Transverse colon (tissue), 4 donors: ENCODE measurements around the gene PODXL. TPM values are rescaled to one million over a fixed set of nuclear protein-coding genes. Genes with fewer than 3 reads are reported as not detected.

Source experiments
- DNase-seq: peaks from one replicate; pipeline ENCODE4 v3.0.0-alpha.2; 2019
- H3K27ac ChIP-seq, 4 donors: fragments of 200-600 bp; sonication (generic); 2 replicates each; pipeline ENCODE4 v1.5.1; 2016 to 2018; ENCODE audit warnings: inconsistent platforms in 4 of 4
- H3K27me3 ChIP-seq: fragments of 200-600 bp; sonication (generic); 2 replicates; pipeline ENCODE4 v1.5.1; 2017; ENCODE audit warnings: inconsistent platforms
- H3K36me3 ChIP-seq, 4 donors: fragments of 200-600 bp; sonication (generic); 2 replicates each; pipeline ENCODE4 v1.5.1; 2017 to 2019; ENCODE audit warnings: inconsistent platforms in 4 of 4
- H3K4me1 ChIP-seq, 4 donors: fragments of 200-600 bp; sonication (generic); 2 replicates each; pipeline ENCODE4 v1.5.1; 2017 to 2020; ENCODE audit warnings: inconsistent platforms in 4 of 4
- H3K4me3 ChIP-seq, 4 donors: fragments of 200-600 bp; sonication (generic); 1 replicate in 1 of 4; 2 replicates in 3 of 4; pipeline versions ENCODE4 v1.5.1 to v1.6.1; 2017 to 2019; ENCODE audit warnings: inconsistent platforms in 4 of 4
- H3K9me3 ChIP-seq, 2 donors: fragments of 200-600 bp; sonication (generic); 2 replicates each; pipeline ENCODE4 v1.5.1; 2017 to 2019; ENCODE audit warnings: inconsistent platforms in 2 of 2
- EP300 ChIP-seq: sonication (generic); formaldehyde crosslinking; IDR thresholded peaks from one replicate; pipeline ENCODE4 v1.6.1; 2017; ENCODE audit warnings: antibody characterized with exemption, low read depth
- POLR2A ChIP-seq: fragments of 450-650 bp; IDR thresholded peaks from one replicate; pipeline ENCODE4 v1.6.1; 2016; ENCODE audit warnings: antibody characterized with exemption, mild to moderate bottlenecking, moderate library complexity
- POLR2AphosphoS5 ChIP-seq, 3 donors: sonication (generic); formaldehyde crosslinking; IDR thresholded peaks; one replicate each; pipeline ENCODE4 v1.6.1; 2016; ENCODE audit warnings: antibody characterized with exemption in 3 of 3
- WGBS, 2 donors: methylation state at CpG; one replicate each; pipeline ENCODE4 v1.1.5; 2018; ENCODE audit warnings: low coverage in 1 of 2; 5-methylcytosine and 5-hydroxymethylcytosine counted together
- in situ Hi-C, 4 donors: fragments of 200-750 bp; cut with MboI; loops; one replicate each; pipeline versions ENCODE4 v1.15.0 to v1.15.1; 2017; ENCODE audit warnings: low sequenced_read_pairs in 3 of 4, low pct_ligation_motif_present in 1 of 4, low pct_unique_long_range_greater_than_20kb in 1 of 4
- intact Hi-C: fragments of 100-400 bp; cut with DNase I; formaldehyde crosslinking; loops from one replicate; pipeline ENCODE4 v1.15.1; 2023; ENCODE audit warnings: low total_unique reads
- total RNA-seq, 4 donors: library from RNA; depleted of rRNA; stranded (reverse); fragments of >200 nt; gene quantifications; one replicate each; pipeline ENCODE4 v1.1.0, GENCODE V29; 2016
- TF ChIP-seq, protein P1 (sequence below), 5 experiments: fragments of 200-600 bp in 3 of 5; fragments of 450-650 bp in 2 of 5; sonication (generic) in 3 of 5; IDR thresholded peaks; 1 replicate in 2 of 5; 2 replicates in 3 of 5; pipeline ENCODE4 v1.5.1; 2016 to 2017; ENCODE audit warnings: antibody characterized with exemption in 5 of 5, inconsistent platforms in 3 of 5, mild to moderate bottlenecking in 2 of 5, moderate library complexity in 1 of 5

PODXL gene
- total RNA-seq, 4 donors from 2014 or later = 11.7 to 25.8 (median 16.1) TPM

- 78 to 91% methylated on average over 4 of the region's 4 CpGs for WGBS, 2 donors
- intact Hi-C loops = no loop called here
- TF ChIP-seq POLR2A = no peak
- TF ChIP-seq EP300 = no peak
- TF ChIP-seq, protein P1, sequence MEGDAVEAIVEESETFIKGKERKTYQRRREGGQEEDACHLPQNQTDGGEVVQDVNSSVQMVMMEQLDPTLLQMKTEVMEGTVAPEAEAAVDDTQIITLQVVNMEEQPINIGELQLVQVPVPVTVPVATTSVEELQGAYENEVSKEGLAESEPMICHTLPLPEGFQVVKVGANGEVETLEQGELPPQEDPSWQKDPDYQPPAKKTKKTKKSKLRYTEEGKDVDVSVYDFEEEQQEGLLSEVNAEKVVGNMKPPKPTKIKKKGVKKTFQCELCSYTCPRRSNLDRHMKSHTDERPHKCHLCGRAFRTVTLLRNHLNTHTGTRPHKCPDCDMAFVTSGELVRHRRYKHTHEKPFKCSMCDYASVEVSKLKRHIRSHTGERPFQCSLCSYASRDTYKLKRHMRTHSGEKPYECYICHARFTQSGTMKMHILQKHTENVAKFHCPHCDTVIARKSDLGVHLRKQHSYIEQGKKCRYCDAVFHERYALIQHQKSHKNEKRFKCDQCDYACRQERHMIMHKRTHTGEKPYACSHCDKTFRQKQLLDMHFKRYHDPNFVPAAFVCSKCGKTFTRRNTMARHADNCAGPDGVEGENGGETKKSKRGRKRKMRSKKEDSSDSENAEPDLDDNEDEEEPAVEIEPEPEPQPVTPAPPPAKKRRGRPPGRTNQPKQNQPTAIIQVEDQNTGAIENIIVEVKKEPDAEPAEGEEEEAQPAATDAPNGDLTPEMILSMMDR (IDR thresholded peaks at IDR 0.05) = no peak
- no peak for TF ChIP-seq POLR2AphosphoS5 (IDR thresholded peaks at IDR 0.05)
- Histone ChIP-seq H3K27ac (no peak overlapping the region), H3K36me3 (no peaks in the 10 kb centered on the region), H3K9me3 (no peaks in the 10 kb centered on the region), H3K4me1 (no peaks in the 10 kb centered on the region), H3K4me3 (no peak overlapping the region), H3K27me3 (no peaks in the 10 kb centered on the region)
- DNase-seq = no peak
- in situ Hi-C loops = no loop called here
These were observed 39.3 kb upstream of the PODXL start for GRCh38 chr7:131595699-131596098.

GRCh38 chr7:131591687-131592319 lies 35.4 kb upstream of the PODXL start:
- Histone ChIP-seq H3K27me3 (no peaks in the 10 kb centered on the region), H3K4me1 (no peaks in the 10 kb centered on the region), H3K36me3 (no peaks in the 10 kb centered on the region), H3K9me3 (no peaks in the 10 kb centered on the region), H3K27ac (no peak overlapping the region), H3K4me3 (no peak overlapping the region)
- intact Hi-C loops (no loop called here), in situ Hi-C loops (no loop called here)
- WGBS, 2 donors = 69 to 80% methylated on average over 2 to 10 of the region's 10 CpGs
- peak in 1 of 3 donors; percentile 57 for TF ChIP-seq POLR2AphosphoS5 (IDR thresholded peaks at IDR 0.05)
- no peak for TF ChIP-seq POLR2A
- no peak for DNase-seq

DNA sequence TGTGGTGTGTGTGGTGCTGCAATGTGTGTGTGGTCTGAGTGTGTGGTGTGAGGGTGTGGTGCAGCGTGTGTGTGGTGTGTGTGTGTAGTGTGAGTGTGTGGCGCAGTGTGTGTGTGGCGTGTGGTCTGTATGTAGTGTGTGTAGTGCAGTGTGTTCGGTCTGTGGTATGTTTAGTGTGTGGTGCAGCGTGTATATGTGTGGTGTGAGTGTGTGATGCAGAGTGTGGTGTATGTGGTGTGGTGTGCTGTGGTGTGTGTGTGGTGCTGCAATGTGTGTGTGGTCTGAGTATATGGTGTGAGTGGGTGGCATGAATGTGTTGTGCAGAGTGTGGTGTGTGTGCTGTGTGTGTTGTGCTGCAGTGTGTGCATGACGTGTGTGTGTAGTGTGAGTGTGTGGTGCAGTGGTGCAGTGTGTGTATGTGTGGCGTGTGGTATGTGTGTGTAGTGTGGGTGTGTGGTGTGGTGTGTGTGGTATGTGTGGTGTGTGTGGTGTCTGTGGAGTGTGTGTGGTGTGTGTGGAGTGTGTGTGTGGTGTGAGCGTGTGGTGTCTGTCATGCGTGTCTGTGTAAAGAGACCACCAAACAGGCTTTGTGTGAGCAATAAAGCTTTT lies 31.0 kb upstream of the PODXL start:
- H3K9me3 ChIP-seq = no peaks in the 10 kb centered on the region
- H3K36me3 ChIP-seq = no peaks in the 10 kb centered on the region
- no peak overlapping the region for H3K27ac ChIP-seq
- intact Hi-C loops = no loop called here
- H3K4me3 ChIP-seq = no peak overlapping the region
- no peak for DNase-seq
- H3K27me3 ChIP-seq = no peaks in the 10 kb centered on the region
- in situ Hi-C loops = no loop called here
- H3K4me1 ChIP-seq = no peaks in the 10 kb centered on the region
- 82 to 90% methylated on average over 6 to 9 of the region's 9 CpGs for WGBS, 2 donors
- TF ChIP-seq POLR2A (no peak), EP300 (no peak), POLR2AphosphoS5 (IDR thresholded peaks at IDR 0.05) (no peak)
- TF ChIP-seq, protein P1 (IDR thresholded peaks at IDR 0.05) = no peak

- no peak for TF ChIP-seq POLR2AphosphoS5 (IDR thresholded peaks at IDR 0.05)
- TF ChIP-seq, protein P1 (IDR thresholded peaks at IDR 0.05) = no peak
- no peak for TF ChIP-seq EP300
- TF ChIP-seq POLR2A = no peak
- in situ Hi-C loops = no loop called here
- H3K27me3 ChIP-seq = no peaks in the 10 kb centered on the region
- 20 to 68% methylated on average over 1 to 3 of the region's 3 CpGs for WGBS, 2 donors
- DNase-seq = no peak
- no peak overlapping the region for H3K27ac ChIP-seq
- H3K4me1 ChIP-seq = no peaks in the 10 kb centered on the region
- no peaks in the 10 kb centered on the region for H3K36me3 ChIP-seq
- H3K4me3 ChIP-seq = no peak overlapping the region
- H3K9me3 ChIP-seq = no peaks in the 10 kb centered on the region
- intact Hi-C loops = no loop called here
These were observed 30.3 kb upstream of the PODXL start for GRCh38 chr7:131586759-131587158.
